ENCODE results near the gene MAFG. TPM values are rescaled to one million over a fixed set of nuclear protein-coding genes. Genes with fewer than 3 reads are reported as not detected.

The MAFG gene
- total and polyA plus RNA-seq, 2 donors (not counting 3 experiments of a cell fraction or from before 2014, with no cell fraction given) = 27.6 to 35.0 TPM

DNA sequence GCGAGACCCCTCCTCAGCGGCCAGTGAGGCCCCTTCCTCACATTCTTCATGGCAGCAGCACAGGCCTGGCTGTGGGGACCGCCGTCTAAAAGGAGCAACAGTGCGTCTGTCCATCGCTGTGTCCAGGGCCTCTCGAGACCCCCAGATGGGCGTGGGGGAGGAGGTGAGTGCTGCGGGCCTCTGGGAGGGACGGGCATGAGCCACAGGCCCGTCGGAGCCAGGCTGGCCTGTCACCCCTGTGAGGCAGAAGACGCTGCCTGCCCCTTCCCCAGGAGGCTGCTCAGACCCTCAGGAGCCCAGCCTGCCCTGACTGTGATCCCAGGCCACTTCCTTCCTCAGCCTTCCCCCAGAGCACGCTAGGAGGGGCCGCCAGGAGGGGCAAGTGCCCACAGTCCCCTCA is 11.7 kb upstream of the MAFG start:
- Histone ChIP-seq H3K4me3 (replicated peaks in 1 of 3; ENCODE audit: insufficient read depth in 1 of 3, low read depth in 1 of 3, low read length in 3 of 3) (no peak overlapping the region), H2AFZ (ENCODE audit: low read depth, low read length) (no peak overlapping the region), H4K20me1 (replicated peaks; ENCODE audit: control insufficient read depth, extremely low read depth, insufficient read depth, low read length) (no peaks in the 10 kb centered on the region), H3K9ac (replicated peaks; ENCODE audit: extremely low read depth, insufficient read depth, low read length) (no peak overlapping the region), H3K4me1 (ENCODE audit: control insufficient read depth, extremely low read depth, insufficient read depth, low read length) (peaks cover 7% of the 10 kb centered on the region), H3K36me3 (ENCODE audit: control insufficient read depth in 2 of 2, extremely low read depth in 1 of 2, insufficient read depth in 2 of 2, low read length in 2 of 2) (no peaks in the 10 kb centered on the region), H3K27me3 (ENCODE audit: control insufficient read depth in 2 of 2, insufficient read depth in 2 of 2, low read length in 2 of 2) (peaks cover 0 to 2% of the 10 kb centered on the region in 2 experiments), H3K4me2 (ENCODE audit: insufficient read depth, low read length) (no peak overlapping the region), H3K79me2 (ENCODE audit: control insufficient read depth, insufficient read depth, low read length) (peaks cover 8% of the 10 kb centered on the region), H3K9me1 (replicated peaks; ENCODE audit: control insufficient read depth, extremely low read depth, insufficient read depth, low read length) (no peaks in the 10 kb centered on the region), H3K27ac (ENCODE audit: insufficient read depth, low read depth, low read length) (no peak overlapping the region), H3K9me3 (replicated peaks; ENCODE audit: control insufficient read depth, insufficient read depth, low read length) (no peaks in the 10 kb centered on the region)
- ChIA-PET POLR2A (no interaction called here), CTCF (interaction anchor here (1.1 to 1.3 kb wide), 2 partner anchors 11 to 13 kb away, joined by 3 to 10 read pairs; partner anchors contain the start of gene MAFG)
- FAIRE-seq (no peak), DNase-seq (ENCODE audit: low read depth, low spot score) (no peak)
- intact Hi-C loops (cut with micrococcal nuclease) (loop anchor here (5.0 kb wide), 1 partner anchor 38 kb away; the partner anchor contains the start of gene ASPSCR1), dilution Hi-C loops (cut with MboI; ENCODE audit: extremely low pct_ligation_motif_present, low sequenced_read_pairs) (no loop called here)
- TF ChIP-seq GATA2 (IDR thresholded peaks at IDR 0.05; ENCODE audit: insufficient read depth, insufficient read length, low read depth, low read length) (no peak), FOS (IDR thresholded peaks at IDR 0.05; ENCODE audit: borderline replicate concordance, insufficient read depth, low read length) (no peak), CTCF (IDR thresholded peaks at IDR 0.05; ENCODE audit: extremely low read depth in 1 of 2, insufficient read depth in 1 of 2, low read depth in 1 of 2, low read length in 2 of 2) (no peak), MYC (IDR thresholded peaks at IDR 0.05; ENCODE audit: low read depth, low read length) (no peak), POLR2AphosphoS5 (IDR thresholded peaks at IDR 0.05; ENCODE audit: insufficient read depth, low read depth, low read length) (no peak), JUN (IDR thresholded peaks at IDR 0.05; ENCODE audit: borderline replicate concordance, insufficient read depth, insufficient read length, low read depth) (no peak), EZH2 (IDR thresholded peaks at IDR 0.05; ENCODE audit: borderline replicate concordance, low read depth, low read length, severe bottlenecking) (no peak), POLR2A (IDR thresholded peaks at IDR 0.05; ENCODE audit: low read depth, low read length) (no peak)
- TF ChIP-seq, protein P1, sequence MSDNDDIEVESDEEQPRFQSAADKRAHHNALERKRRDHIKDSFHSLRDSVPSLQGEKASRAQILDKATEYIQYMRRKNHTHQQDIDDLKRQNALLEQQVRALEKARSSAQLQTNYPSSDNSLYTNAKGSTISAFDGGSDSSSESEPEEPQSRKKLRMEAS (IDR thresholded peaks at IDR 0.05; ENCODE audit: insufficient read depth, insufficient read length) = no peak
- BruUV-seq (replicated peaks) = no TSS peak

All from endothelial cell of umbilical vein (primary cell).